HCEC 1CT (cell line): ENCODE data around the gene SMIM44.

Source experiments
- DNase-seq: peaks from one replicate; pipeline ENCODE4 v3.0.0-alpha.2; 2017

Gene SMIM44

GRCh38 chr19:3499738-3500428 is 16.6 kb upstream of the SMIM44 start:
- no peak for DNase-seq

DNA sequence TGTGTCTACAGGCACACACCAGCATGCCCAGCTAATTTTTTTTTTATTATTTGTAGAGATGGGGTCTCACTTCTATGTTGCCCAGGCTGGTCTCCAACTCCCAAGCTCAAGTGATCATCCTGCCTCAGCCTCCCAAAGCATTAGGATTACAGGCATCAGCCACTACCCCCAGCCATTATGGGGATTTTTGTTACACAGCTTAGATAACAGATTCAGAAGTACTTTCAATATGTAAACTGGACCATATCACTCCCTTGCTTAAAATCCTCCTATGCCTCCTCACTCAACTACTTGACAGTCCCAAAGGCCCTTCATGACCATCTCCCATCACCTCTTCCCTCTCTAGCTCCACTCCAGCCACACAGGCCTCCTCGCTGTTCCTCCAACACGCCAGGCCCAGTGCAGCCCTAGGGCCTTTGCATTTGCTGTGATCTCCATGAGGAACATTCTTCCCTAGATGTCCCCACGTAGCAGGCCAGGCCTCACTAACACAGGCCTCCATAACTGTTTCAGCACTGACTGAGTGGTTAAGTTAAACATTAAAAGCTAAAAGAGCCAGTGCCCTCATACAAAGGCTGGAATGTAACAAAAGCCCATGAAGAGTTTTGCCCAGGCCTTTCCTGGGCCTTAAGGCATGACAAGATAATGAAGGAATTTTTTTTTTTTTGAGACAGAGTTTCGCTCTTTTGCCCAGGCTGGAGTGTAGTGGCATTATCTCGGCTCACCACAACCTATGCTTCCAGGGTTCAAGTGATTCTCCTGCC is 14.7 kb upstream of the SMIM44 start:
- no peak for DNase-seq

- DNase-seq = no peak
Measured at GRCh38 chr19:3496392-3497273, 13.4 kb upstream of the SMIM44 start.

GRCh38 chr19:3494559-3494958 is 11.3 kb upstream of the SMIM44 start:
- no peak for DNase-seq

GRCh38 chr19:3494051-3494450 is 10.8 kb upstream of the SMIM44 start:
- DNase-seq = no peak

GRCh38 chr19:3493651-3494050 is 10.4 kb upstream of the SMIM44 start:
- no peak for DNase-seq

DNA sequence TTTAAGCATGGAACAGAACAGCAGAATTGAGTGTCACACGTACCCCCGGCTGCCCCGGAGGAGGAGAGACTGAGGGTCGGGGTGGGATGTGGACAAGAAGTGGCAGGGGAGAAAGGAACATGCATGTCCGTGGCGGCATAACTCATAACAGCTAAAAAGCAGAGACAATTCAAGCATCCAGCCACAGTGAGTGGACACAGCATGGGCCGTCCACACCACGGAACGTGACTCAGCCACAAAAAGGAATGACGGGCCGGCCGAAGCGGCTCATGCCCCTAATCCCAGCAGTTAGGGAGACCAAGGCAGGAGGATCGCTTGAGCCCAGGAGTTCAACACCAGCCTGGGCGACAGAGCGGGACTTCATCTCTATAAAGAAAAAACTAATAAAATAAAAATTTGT is 9.7 kb upstream of the SMIM44 start:
- no peak for DNase-seq

DNA sequence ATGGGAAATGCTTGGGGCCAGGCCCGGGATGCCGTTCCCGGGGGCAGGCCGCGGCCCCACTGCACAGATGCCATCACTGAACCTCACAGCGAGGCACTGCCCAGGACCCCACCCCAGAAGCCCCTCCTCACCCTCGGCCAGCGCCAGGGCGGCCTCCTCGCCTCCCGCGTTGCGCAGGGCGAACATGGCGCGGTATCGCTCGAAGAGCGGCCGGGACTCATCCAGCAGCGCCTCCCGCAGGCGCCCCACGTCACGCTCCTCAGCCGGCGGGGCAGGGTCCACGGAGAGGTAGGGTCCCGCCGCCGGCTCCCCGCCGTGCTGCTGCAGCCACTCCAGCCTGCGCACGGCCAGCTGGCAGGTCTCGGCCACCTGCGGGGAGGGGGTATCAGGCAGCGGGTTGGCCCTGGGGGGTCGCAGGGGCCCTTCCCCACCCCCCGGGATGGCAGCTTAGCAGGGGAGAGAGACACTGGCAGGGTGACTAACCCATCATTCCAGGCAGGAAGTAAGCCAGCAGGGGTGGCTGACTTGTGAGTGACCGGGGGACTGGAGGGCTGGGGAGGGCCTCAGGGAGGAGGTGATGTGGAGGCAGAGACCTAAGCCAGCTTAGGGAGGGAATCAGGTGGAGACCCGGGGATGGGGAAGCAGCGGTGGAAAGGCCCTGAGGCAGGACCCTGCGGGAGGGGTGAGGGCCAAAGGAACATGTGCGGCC is 9.0 kb upstream of the SMIM44 start:
- DNase-seq = no peak

DNA sequence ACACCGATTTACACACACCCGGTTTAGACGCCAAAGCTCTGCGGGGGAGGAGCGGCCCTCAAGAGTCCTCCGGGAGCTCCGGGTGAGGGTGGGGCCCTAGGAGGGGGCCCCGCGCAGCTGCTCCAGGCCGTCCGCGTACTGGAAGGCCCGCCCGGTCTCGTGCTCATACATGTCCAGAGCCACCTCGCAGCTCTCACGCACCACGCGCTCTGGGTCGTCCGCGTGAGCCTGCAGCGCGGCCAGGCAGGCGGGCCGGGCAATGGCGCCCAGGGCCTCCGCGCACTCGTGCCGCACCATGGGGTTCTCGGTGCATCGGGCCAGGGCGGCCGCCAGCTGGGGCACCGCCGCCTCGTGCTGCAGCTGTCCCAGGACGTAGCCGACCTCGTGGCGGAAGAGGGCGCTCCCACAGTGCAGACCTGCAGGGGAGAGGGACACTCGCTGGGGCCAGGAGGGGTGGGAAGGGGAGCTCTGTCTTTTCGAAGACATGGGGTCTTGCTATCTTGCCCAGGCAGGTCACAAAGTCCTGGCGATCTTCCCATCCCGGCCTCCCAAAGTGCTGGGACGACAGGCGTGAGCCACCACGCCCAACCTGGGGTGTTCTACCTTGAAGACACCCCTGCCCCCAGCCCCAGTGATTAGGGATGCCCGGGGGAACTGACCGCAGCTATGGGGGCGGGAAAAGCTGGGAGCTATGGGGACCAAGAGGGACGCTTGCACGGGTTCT is 8.3 kb upstream of the SMIM44 start:
- no peak for DNase-seq

GRCh38 chr19:3482507-3483225 is 575 bp downstream of the SMIM44 start:
- no peak for DNase-seq

DNA sequence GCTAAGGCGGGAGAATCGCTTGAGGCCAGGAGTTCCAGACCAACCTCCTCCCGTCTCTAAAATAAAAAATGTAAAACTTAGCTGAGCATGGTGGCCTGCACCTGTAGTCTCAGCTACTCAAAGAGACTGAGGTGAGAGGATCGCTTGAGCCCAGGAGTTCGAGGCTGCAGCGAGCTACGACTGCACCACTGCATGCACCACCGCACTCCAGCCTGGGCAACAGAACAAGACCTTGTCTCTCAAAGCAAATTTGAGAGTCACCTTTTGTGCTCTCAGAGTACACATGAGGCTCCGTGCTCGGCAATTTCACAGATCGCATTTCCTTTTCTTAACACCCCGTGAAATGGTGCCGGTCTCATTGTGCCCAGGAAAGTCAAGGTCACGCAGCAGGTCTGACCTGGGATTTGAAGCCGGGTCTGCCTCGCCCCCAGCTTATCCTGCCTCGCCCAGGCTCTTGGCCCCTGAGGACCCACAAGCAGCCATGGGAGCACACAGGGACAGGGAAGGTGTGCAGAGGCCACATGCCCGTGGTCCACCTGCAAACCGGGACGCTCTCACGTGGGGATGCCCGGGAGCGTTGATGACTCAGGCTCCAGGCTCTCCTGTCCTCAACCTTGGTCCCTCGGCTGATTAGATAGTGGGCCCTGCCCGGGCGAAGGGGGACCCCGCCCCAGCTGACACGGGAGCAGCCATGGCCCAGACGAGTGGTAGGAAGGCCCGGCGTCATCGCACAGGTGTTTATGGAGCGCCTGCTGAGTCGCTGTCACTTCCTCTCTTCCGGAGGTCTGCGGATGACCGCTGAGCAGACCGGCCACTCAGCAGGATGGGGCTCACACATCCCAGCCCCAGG is 1.8 kb downstream of the SMIM44 start:
- DNase-seq = no peak

- no peak for DNase-seq
Measured at GRCh38 chr19:3480383-3481091, 2.7 kb downstream of the SMIM44 start, which contains the start of gene SMIM24. Gene SMIM24 (minus strand): TSS chr19:3480525. CDS start chr19:3480463, 62 bp downstream.

- DNase-seq = no peak
Measured at GRCh38 chr19:3479834-3480215, 3.4 kb downstream of the SMIM44 start.

DNA sequence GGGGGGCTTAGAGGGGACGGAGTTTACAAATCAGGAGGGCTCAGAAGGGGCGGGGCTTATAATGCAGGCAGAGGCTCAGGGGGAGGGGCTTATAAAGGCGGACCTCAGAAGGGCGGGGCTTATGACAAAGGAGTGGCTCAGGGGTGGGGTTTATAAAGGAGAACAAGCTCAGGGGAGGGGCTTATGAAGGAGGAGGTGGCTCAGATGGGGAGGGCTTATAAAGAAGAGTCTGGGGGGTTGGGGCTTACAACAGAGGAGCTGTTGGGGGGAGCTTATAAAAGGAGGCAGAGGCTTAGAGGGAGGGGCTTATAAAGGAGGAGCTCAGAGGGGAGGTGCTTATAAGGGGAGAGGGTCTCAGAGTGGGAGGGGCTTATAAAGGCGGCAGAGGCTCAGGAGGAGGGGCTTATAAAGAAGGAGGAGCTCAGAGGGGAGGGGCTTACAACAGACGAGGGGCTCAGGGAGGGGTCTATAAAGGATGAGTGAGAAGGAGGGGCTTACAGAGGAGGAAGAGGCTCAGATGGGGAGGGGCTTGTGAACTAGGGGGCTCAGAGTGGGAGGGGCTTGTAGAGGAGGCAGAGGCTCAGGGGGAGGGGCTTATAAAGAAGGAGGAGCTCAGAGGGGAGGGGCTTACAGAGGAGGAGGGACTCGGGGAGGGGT is 3.9 kb downstream of the SMIM44 start:
- no peak for DNase-seq

DNA sequence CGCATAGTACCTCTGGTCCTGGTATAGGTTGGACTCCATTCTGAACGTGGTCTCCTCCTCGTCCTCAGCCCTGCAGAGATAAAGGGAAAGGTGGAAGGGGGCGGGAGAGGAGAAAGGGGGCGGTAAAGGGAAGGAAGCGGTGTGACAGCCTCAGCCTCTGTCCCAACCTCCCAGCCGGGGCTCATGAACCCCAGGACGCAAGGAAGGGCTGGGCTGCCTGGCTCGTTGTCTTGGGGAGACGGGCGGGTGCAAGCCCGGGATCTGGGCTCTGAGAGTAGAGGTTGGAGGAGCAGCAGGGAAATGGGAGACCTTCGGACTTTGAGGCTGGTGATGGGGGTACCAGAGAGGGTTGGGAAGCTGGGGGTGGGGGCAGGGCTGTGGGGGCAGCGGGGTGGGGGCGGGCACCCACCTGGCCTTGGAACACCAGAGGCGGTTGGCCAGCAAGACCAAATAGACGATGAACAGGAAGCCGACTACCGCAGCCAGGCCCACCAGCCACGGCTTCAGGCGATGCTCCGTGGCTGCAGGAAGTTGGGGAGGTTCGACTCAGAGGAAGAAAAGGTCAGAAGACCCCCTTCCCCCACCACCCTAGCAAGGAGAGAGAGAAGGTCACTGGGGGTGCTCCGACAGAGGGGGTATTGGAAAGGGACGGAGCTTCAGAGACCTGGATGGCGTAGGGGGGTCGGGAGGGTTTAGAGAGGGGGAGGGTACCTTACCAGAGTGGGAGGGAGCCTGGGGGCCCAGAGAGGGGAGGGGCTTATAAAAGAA is 4.6 kb downstream of the SMIM44 start:
- DNase-seq = no peak

DNA sequence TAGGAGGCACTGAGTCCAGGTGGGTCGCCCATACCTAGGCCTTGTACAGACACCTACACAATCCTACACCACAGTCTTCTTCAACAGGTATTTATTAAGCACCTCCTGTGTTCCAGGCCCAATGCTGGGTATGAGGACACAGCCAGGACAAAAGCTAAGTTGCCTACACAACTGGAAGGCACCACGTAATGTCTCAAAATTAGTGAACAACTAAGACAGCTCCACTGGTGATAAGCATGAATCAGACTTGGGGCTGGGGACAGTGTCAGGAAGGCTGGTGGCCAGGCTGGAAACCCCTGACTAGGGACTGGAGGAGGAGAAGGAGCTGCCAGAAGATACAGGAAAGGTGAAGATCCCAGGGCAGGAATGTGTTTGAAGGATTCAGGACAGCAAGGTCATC is 5.3 kb downstream of the SMIM44 start:
- DNase-seq = no peak

- no peak for DNase-seq
Measured at GRCh38 chr19:3477506-3477905, 5.7 kb downstream of the SMIM44 start.

GRCh38 chr19:3476830-3477229 is 6.4 kb downstream of the SMIM44 start:
- no peak for DNase-seq
